Measurements from ENCODE around the gene PMAIP1. TPM values are rescaled to one million over a fixed set of nuclear protein-coding genes. Genes with fewer than 3 reads are reported as not detected.

PMAIP1 gene
- total RNA-seq, 1 donor from 2014 or later, result 4.6 TPM

GRCh38 chr18:59900222-59901128, 679 bp downstream of the PMAIP1 start:
- peak overlapping the region; percentile 85 for H3K4me3 Mint-ChIP-seq
- DNase-seq (ENCODE audit: low read depth, low spot score), result peak; percentile 20
- H3K9me3 Mint-ChIP-seq, result no peaks in the 10 kb centered on the region
- peak overlapping the region; percentile 24 for H3K27ac Mint-ChIP-seq (ENCODE audit: unreplicated experiment)
- H3K36me3 Mint-ChIP-seq (ENCODE audit: low read depth), result peaks cover 11% of the 10 kb centered on the region
- TF ChIP-seq CTCF (conservative IDR thresholded peaks at IDR 0.05), result no peak
- H3K27me3 Mint-ChIP-seq (ENCODE audit: low read depth), result peaks cover 92% of the 10 kb centered on the region
- H3K4me1 Mint-ChIP-seq, result peaks cover 33% of the 10 kb centered on the region

GRCh38 chr18:59902131-59902992, 2.6 kb downstream of the PMAIP1 start:
- H3K36me3 Mint-ChIP-seq (ENCODE audit: low read depth), result peaks cover 11% of the 10 kb centered on the region
- TF ChIP-seq CTCF (conservative IDR thresholded peaks at IDR 0.05), result no peak
- H3K4me3 Mint-ChIP-seq, result peak overlapping the region; percentile 13
- DNase-seq (ENCODE audit: low read depth, low spot score), result no peak
- peaks cover 33% of the 10 kb centered on the region for H3K4me1 Mint-ChIP-seq
- H3K27ac Mint-ChIP-seq (ENCODE audit: unreplicated experiment), result no peak overlapping the region
- peaks cover 92% of the 10 kb centered on the region for H3K27me3 Mint-ChIP-seq (ENCODE audit: low read depth)
- no peaks in the 10 kb centered on the region for H3K9me3 Mint-ChIP-seq

GRCh38 chr18:59902993-59903610, 3.3 kb downstream of the PMAIP1 start:
- peaks cover 11% of the 10 kb centered on the region for H3K36me3 Mint-ChIP-seq (ENCODE audit: low read depth)
- H3K4me3 Mint-ChIP-seq, result peak overlapping the region; percentile 8
- H3K4me1 Mint-ChIP-seq, result peaks cover 33% of the 10 kb centered on the region
- peaks cover 92% of the 10 kb centered on the region for H3K27me3 Mint-ChIP-seq (ENCODE audit: low read depth)
- TF ChIP-seq CTCF (conservative IDR thresholded peaks at IDR 0.05), result no peak
- no peak for DNase-seq (ENCODE audit: low read depth, low spot score)
- H3K9me3 Mint-ChIP-seq, result no peaks in the 10 kb centered on the region
- no peak overlapping the region for H3K27ac Mint-ChIP-seq (ENCODE audit: unreplicated experiment)

- no peak overlapping the region for H3K4me3 Mint-ChIP-seq
- no peak for DNase-seq (ENCODE audit: low read depth, low spot score)
- H3K27ac Mint-ChIP-seq (ENCODE audit: unreplicated experiment), result no peak overlapping the region
- no peak for TF ChIP-seq CTCF (conservative IDR thresholded peaks at IDR 0.05)
- peaks cover 10% of the 10 kb centered on the region for H3K36me3 Mint-ChIP-seq (ENCODE audit: low read depth)
- peaks cover 92% of the 10 kb centered on the region for H3K27me3 Mint-ChIP-seq (ENCODE audit: low read depth)
- H3K9me3 Mint-ChIP-seq, result no peaks in the 10 kb centered on the region
- peaks cover 30% of the 10 kb centered on the region for H3K4me1 Mint-ChIP-seq
Observed at GRCh38 chr18:59904011-59904601, 4.3 kb downstream of the PMAIP1 start.

- Mint-ChIP-seq H3K27me3 (ENCODE audit: low read depth) (peaks cover 86% of the 10 kb centered on the region), H3K27ac (ENCODE audit: unreplicated experiment) (no peak overlapping the region), H3K4me1 (peaks cover 21% of the 10 kb centered on the region), H3K36me3 (ENCODE audit: low read depth) (peaks cover 7% of the 10 kb centered on the region), H3K4me3 (no peak overlapping the region), H3K9me3 (no peaks in the 10 kb centered on the region)
- TF ChIP-seq CTCF (conservative IDR thresholded peaks at IDR 0.05), result no peak
- no peak for DNase-seq (ENCODE audit: low read depth, low spot score)
Observed at GRCh38 chr18:59905686-59906091, 5.9 kb downstream of the PMAIP1 start.

Data from neural crest cell (in vitro differentiated cells).